ENCODE measurements around the gene CDC42BPA. TPM values are rescaled to one million over a fixed set of nuclear protein-coding genes. Genes with fewer than 3 reads are reported as not detected.
A peak's percentile ranks its signal among the peaks of the same experiment; 100 is the strongest.

The CDC42BPA gene
- total and polyA plus RNA-seq, 2 donors (not counting 3 experiments of a cell fraction or from before 2014, with no cell fraction given): 26.1 to 92.6 TPM

DNA sequence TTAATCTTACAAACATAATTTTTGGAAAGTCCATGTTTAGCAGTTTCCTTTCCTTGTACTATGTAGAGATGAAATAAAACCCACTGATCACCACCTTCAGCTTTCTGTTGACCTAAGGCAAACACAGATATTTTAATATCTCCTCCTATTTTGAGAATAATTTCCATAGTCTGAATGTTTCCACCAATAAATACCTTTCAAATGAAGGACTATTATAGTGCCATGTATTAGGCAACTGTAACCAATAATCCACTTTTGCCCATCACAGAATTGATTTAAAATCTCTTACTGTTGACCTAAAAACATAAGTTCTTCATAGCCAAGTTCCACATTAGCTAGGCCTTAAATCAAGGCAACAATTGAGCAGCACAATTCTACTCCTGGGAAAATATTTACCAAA lies 1.8 kb downstream of the CDC42BPA start:
- DNase-seq (ENCODE audit: low read depth, low spot score): no peak

DNA sequence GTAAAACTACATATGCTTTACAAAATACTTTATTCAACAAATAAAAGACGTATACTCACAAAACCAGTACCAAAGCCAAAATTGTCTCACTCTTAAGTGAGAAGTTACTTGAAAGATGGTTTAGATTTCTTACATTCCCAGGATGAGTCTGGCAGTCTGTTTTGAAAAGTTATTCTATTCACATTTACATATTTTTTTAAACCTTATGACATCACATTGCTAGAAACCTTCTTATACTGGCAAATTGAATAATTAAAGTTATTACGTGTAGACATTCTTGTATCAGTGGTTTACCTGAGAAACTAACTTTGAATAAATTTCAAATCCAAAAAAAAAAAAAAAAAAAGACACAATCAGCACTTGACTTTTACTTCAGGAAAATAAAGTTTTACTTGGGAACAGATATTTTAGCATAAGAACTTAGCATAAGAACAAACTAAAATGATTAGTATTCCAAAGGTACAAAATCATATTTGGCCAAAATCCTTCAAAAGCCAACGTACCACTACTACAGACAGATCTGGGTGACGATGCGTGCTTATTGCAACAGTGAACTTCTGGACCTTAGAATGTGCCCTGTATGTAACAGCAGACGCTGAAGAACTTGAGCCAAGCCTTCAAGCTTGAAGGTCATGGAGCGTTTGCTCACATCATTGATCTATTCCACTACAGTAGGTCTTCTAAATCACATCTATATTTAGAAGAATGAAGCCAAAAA lies 2.5 kb downstream of the CDC42BPA start:
- intact Hi-C loops (cut with micrococcal nuclease): loop anchor here (2.0 to 5.0 kb wide), 3 partner anchors 181 to 323 kb away; no protein-coding TSS in a partner anchor
- Histone ChIP-seq H2AFZ (ENCODE audit: low read depth, low read length) (no peak overlapping the region), H3K79me2 (ENCODE audit: control insufficient read depth, insufficient read depth, low read length) (peaks cover 71% of the 10 kb centered on the region), H3K9me1 (replicated peaks; ENCODE audit: control insufficient read depth, extremely low read depth, insufficient read depth, low read length) (peaks cover 4% of the 10 kb centered on the region), H3K27me3 (ENCODE audit: control insufficient read depth in 2 of 2, insufficient read depth in 2 of 2, low read length in 2 of 2) (no peaks in the 10 kb centered on the region), H3K4me1 (ENCODE audit: control insufficient read depth, extremely low read depth, insufficient read depth, low read length) (peaks cover 30% of the 10 kb centered on the region), H4K20me1 (replicated peaks; ENCODE audit: control insufficient read depth, extremely low read depth, insufficient read depth, low read length) (no peaks in the 10 kb centered on the region), H3K4me3 (replicated peaks in 1 of 3; ENCODE audit: insufficient read depth in 1 of 3, low read depth in 1 of 3, low read length in 3 of 3) (peak overlapping the region; percentile 96 to 100 (median 97)), H3K9me3 (replicated peaks; ENCODE audit: control insufficient read depth, insufficient read depth, low read length) (no peaks in the 10 kb centered on the region), H3K36me3 (ENCODE audit: control insufficient read depth in 2 of 2, extremely low read depth in 1 of 2, insufficient read depth in 2 of 2, low read length in 2 of 2) (no peaks in the 10 kb centered on the region), H3K27ac (ENCODE audit: insufficient read depth, low read depth, low read length) (peak overlapping the region; percentile 92), H3K4me2 (ENCODE audit: insufficient read depth, low read length) (peak overlapping the region; percentile 87), H3K9ac (replicated peaks; ENCODE audit: extremely low read depth, insufficient read depth, low read length) (peak overlapping the region; percentile 99)
- dilution Hi-C loops (cut with MboI; ENCODE audit: extremely low pct_ligation_motif_present, low sequenced_read_pairs): loop anchor here (25.0 kb wide), 1 partner anchor 122 kb away; no protein-coding TSS in a partner anchor
- FAIRE-seq (peak; percentile 56), DNase-seq (ENCODE audit: low read depth, low spot score) (peak; percentile 75)
- POLR2A ChIA-PET: interaction anchor here (0.7 to 1.4 kb wide), 2 partner anchors 116 to 676 kb away, joined by 3 to 4 read pairs; no protein-coding TSS in a partner anchor
- CTCF ChIA-PET: interaction anchor here (0.8 to 1.6 kb wide), 5 partner anchors 17 to 119 kb away, joined by 3 to 6 read pairs (median 4); no protein-coding TSS in a partner anchor
- no TSS peak for BruUV-seq (replicated peaks)
- no peak for TF ChIP-seq JUN (IDR thresholded peaks at IDR 0.05; ENCODE audit: borderline replicate concordance, insufficient read depth, insufficient read length, low read depth)

More for the DNA sequence above, 1.8 kb downstream of the CDC42BPA start:
- POLR2A ChIA-PET: interaction anchor here (1.4 kb wide), 1 partner anchor 115 kb away, joined by 4 read pairs; no protein-coding TSS in a partner anchor
- Histone ChIP-seq H3K9me1 (replicated peaks; ENCODE audit: control insufficient read depth, extremely low read depth, insufficient read depth, low read length) (peaks cover 4% of the 10 kb centered on the region), H4K20me1 (replicated peaks; ENCODE audit: control insufficient read depth, extremely low read depth, insufficient read depth, low read length) (no peaks in the 10 kb centered on the region), H3K4me1 (ENCODE audit: control insufficient read depth, extremely low read depth, insufficient read depth, low read length) (peaks cover 27% of the 10 kb centered on the region), H3K4me3 (replicated peaks in 1 of 3; ENCODE audit: insufficient read depth in 1 of 3, low read depth in 1 of 3, low read length in 3 of 3) (peak overlapping the region; percentile 96 to 100 (median 97)), H3K36me3 (ENCODE audit: control insufficient read depth in 2 of 2, extremely low read depth in 1 of 2, insufficient read depth in 2 of 2, low read length in 2 of 2) (no peaks in the 10 kb centered on the region), H3K9me3 (replicated peaks; ENCODE audit: control insufficient read depth, insufficient read depth, low read length) (no peaks in the 10 kb centered on the region), H2AFZ (ENCODE audit: low read depth, low read length) (no peak overlapping the region), H3K27ac (ENCODE audit: insufficient read depth, low read depth, low read length) (peak overlapping the region; percentile 92), H3K27me3 (ENCODE audit: control insufficient read depth in 2 of 2, insufficient read depth in 2 of 2, low read length in 2 of 2) (no peaks in the 10 kb centered on the region), H3K79me2 (ENCODE audit: control insufficient read depth, insufficient read depth, low read length) (peaks cover 64% of the 10 kb centered on the region), H3K9ac (replicated peaks; ENCODE audit: extremely low read depth, insufficient read depth, low read length) (peak overlapping the region; percentile 99), H3K4me2 (ENCODE audit: insufficient read depth, low read length) (peak overlapping the region; percentile 87)
- intact Hi-C loops (cut with micrococcal nuclease) (loop anchor here (5.0 kb wide), 2 partner anchors 284 to 324 kb away; no protein-coding TSS in a partner anchor), dilution Hi-C loops (cut with MboI; ENCODE audit: extremely low pct_ligation_motif_present, low sequenced_read_pairs) (loop anchor here (25.0 kb wide), 1 partner anchor 121 kb away; no protein-coding TSS in a partner anchor)
- TSS peak; percentile 31 for BruUV-seq (replicated peaks)
- TF ChIP-seq EZH2 (IDR thresholded peaks at IDR 0.05; ENCODE audit: borderline replicate concordance, low read depth, low read length, severe bottlenecking) (no peak), FOS (IDR thresholded peaks at IDR 0.05; ENCODE audit: borderline replicate concordance, insufficient read depth, low read length) (no peak)
- FAIRE-seq: no peak
- CTCF ChIA-PET: interaction anchor here (0.8 to 1.2 kb wide), 4 partner anchors 17 to 118 kb away, joined by 3 to 6 read pairs (median 4); no protein-coding TSS in a partner anchor

All from endothelial cell of umbilical vein (primary cell).